Parathyroid adenoma (tissue), 2 donors: ENCODE results near the gene PRR23E.

Experiments
- H2AFZ ChIP-seq: fragments of 300-600 bp; sonication (generic); one replicate; pipeline ENCODE4 v1.7.0; 2017; ENCODE audit warnings: antibody characterized with exemption, mild to moderate bottlenecking
- H3K27ac ChIP-seq: fragments of 300-600 bp; sonication (generic); one replicate; pipeline ENCODE4 v1.7.0; 2017
- H3K27me3 ChIP-seq: fragments of 300-600 bp; sonication (generic); one replicate; pipeline ENCODE4 v1.7.0; 2017; ENCODE audit warnings: low read length; ENCODE audit not compliant: control insufficient read depth, insufficient read depth
- H3K36me3 ChIP-seq: fragments of 300-600 bp; sonication (generic); one replicate; pipeline ENCODE4 v1.7.0; 2017; ENCODE audit warnings: low read length; ENCODE audit not compliant: control insufficient read depth, insufficient read depth
- H3K4me1 ChIP-seq: fragments of 300-600 bp; sonication (generic); one replicate; pipeline ENCODE4 v1.7.0; 2017; ENCODE audit warnings: control low read depth
- H3K4me2 ChIP-seq: fragments of 300-600 bp; sonication (generic); one replicate; pipeline ENCODE4 v1.7.0; 2017; ENCODE audit warnings: low read length
- H3K4me3 ChIP-seq: fragments of 300-600 bp; sonication (generic); one replicate; pipeline ENCODE4 v1.7.0; 2017; ENCODE audit warnings: low read depth, low read length
- H3K79me2 ChIP-seq: fragments of 300-600 bp; sonication (generic); one replicate; pipeline ENCODE4 v1.7.0; 2017; ENCODE audit warnings: control low read depth
- H3K9ac ChIP-seq: fragments of 300-600 bp; sonication (generic); one replicate; pipeline ENCODE4 v1.7.0; 2017; ENCODE audit warnings: mild to moderate bottlenecking
- H3K9me3 ChIP-seq: fragments of 300-600 bp; sonication (generic); one replicate; pipeline ENCODE4 v1.7.0; 2017; ENCODE audit warnings: low read length; ENCODE audit not compliant: control insufficient read depth
- CTCF ChIP-seq: fragments of 300-600 bp; sonication (generic); IDR thresholded peaks from one replicate; pipeline ENCODE4 v1.7.0; 2017; ENCODE audit warnings: antibody characterized with exemption, mild to moderate bottlenecking
- donor health status: primary hyperparathyroidism.

The PRR23E gene

DNA sequence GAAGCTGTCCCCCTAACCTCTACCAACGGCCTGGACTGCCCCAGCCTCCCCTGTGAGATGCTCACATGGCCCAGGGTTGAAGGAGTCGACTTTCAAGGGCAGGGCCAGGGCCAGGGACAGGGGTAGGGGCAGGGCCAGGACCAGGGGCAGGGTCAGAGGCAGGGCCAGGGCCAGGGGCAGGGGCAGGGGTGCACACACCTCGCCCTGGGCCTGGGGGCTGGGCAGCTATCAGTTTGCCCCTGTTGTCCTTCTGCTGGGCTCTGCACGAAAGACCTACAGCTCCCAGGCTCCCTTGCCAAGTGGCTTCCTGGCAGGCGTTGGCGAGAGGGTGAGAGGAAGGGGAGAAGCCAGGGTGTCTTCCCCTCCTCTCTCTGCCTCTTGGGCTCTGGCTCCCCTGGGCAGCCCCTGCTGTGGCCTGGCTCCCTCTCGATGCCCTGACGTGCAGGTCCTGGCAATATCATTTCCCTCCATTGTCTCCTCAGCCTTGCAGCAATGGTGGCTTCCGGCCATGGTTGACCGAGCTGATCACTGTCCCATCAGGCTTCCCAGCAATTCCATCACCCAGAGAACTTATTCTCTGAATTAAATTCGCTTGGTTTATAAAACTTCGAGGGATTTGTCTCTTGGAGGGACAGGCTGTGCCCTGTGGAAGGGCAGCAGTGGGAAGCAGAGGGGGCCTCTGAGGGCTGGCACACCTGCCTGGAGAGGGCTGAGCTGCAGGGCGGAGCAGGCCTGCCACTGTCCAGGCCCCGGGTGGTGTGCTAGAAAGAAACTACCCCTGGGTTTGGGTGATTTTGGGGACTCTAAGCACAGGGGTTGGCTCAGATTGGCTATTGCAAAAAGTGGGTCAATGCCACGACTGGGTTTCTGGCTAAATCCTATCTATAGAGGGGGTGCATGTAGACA, 13.9 kb downstream of the PRR23E start:
- no peak overlapping the region for H3K27ac ChIP-seq
- no peaks in the 10 kb centered on the region for H3K9me3 ChIP-seq
- no peak overlapping the region for H3K9ac ChIP-seq
- TF ChIP-seq CTCF, result no peak
- H3K4me3 ChIP-seq, result no peak overlapping the region
- no peaks in the 10 kb centered on the region for H3K27me3 ChIP-seq
- no peaks in the 10 kb centered on the region for H3K36me3 ChIP-seq
- H2AFZ ChIP-seq, result no peak overlapping the region
- no peaks in the 10 kb centered on the region for H3K4me1 ChIP-seq
- no peak overlapping the region for H3K4me2 ChIP-seq
- no peaks in the 10 kb centered on the region for H3K79me2 ChIP-seq

GRCh38 chr3:127207727-127208482, 15.0 kb downstream of the PRR23E start:
- Histone ChIP-seq H3K9ac (no peak overlapping the region), H3K27me3 (no peaks in the 10 kb centered on the region), H3K4me2 (no peak overlapping the region), H3K4me1 (no peaks in the 10 kb centered on the region), H3K4me3 (no peak overlapping the region), H3K27ac (no peak overlapping the region), H3K9me3 (no peaks in the 10 kb centered on the region), H3K36me3 (no peaks in the 10 kb centered on the region), H3K79me2 (no peaks in the 10 kb centered on the region), H2AFZ (no peak overlapping the region)
- TF ChIP-seq CTCF, result no peak

- Histone ChIP-seq H3K27ac (no peak overlapping the region), H3K27me3 (no peaks in the 10 kb centered on the region)
Measured at GRCh38 chr3:127208483-127209100, 15.7 kb downstream of the PRR23E start.

GRCh38 chr3:127209155-127209839, 16.4 kb downstream of the PRR23E start:
- Histone ChIP-seq H3K27ac (no peak overlapping the region), H3K4me1 (no peaks in the 10 kb centered on the region), H2AFZ (no peak overlapping the region), H3K36me3 (no peaks in the 10 kb centered on the region), H3K79me2 (no peaks in the 10 kb centered on the region), H3K9ac (no peak overlapping the region), H3K4me3 (no peak overlapping the region), H3K4me2 (no peak overlapping the region), H3K9me3 (no peaks in the 10 kb centered on the region), H3K27me3 (no peaks in the 10 kb centered on the region)
- TF ChIP-seq CTCF, result no peak

More at GRCh38 chr3:127208483-127209100, 15.7 kb downstream of the PRR23E start:
- no peak for TF ChIP-seq CTCF
- Histone ChIP-seq H2AFZ (no peak overlapping the region), H3K4me1 (no peaks in the 10 kb centered on the region), H3K36me3 (no peaks in the 10 kb centered on the region), H3K4me3 (no peak overlapping the region), H3K9me3 (no peaks in the 10 kb centered on the region), H3K9ac (no peak overlapping the region), H3K4me2 (no peak overlapping the region), H3K79me2 (no peaks in the 10 kb centered on the region)
